MCF 10A (cell line): ENCODE results near the gene SEMA5A. TPM values are rescaled to one million over a fixed set of nuclear protein-coding genes. Genes with fewer than 3 reads are reported as not detected.
A peak's percentile ranks its signal among the peaks of the same experiment; 100 is the strongest.
"Not testable (repeated sequence)": the region's sequence is repeated elsewhere in the genome, so short reads cannot be mapped to it uniquely, and the experiment has no call there.

Experiments used
- BruUV-seq: library from RNA; stranded (reverse); fragments of 400-500 nt; replicated peaks from 2 replicates; lab custom pipeline; 2021; lab: Mats Ljungman, UMichigan
- CTCF ChIA-PET: fragments of 300-600 bp; sonication (Branson Sonifier 250); formaldehyde crosslinking; extraction: SDS; loops from one replicate; lab custom pipeline; 2021; ENCODE audit warnings: antibody characterized with exemption, inconsistent platforms; lab: Yijun Ruan, JAX
- POLR2A ChIA-PET: fragments of 300-600, 350-650 bp; sonication (Branson Sonifier 250); formaldehyde crosslinking; extraction: SDS; loops from one replicate; lab custom pipeline; 2020; ENCODE audit warnings: antibody characterized with exemption, inconsistent platforms; lab: Yijun Ruan, JAX
- DNase-seq: peaks from one replicate; pipeline ENCODE4 v3.0.0-alpha.2; 2018; ENCODE audit not compliant: unreplicated experiment
- H3K27ac Mint-ChIP-seq: one replicate; pipeline ENCODE4 v1.8.0; 2022; ENCODE audit warnings: mild to moderate bottlenecking, low read depth, mixed read lengths; ENCODE audit not compliant: unreplicated experiment
- H3K27me3 Mint-ChIP-seq: one replicate; pipeline ENCODE4 v1.8.0; 2022; ENCODE audit warnings: mixed read lengths; ENCODE audit not compliant: insufficient read depth, unreplicated experiment
- H3K36me3 Mint-ChIP-seq: one replicate; pipeline ENCODE4 v1.8.0; 2022; ENCODE audit warnings: mild to moderate bottlenecking, moderate library complexity, mixed read lengths; ENCODE audit not compliant: insufficient read depth, unreplicated experiment
- H3K4me1 Mint-ChIP-seq: one replicate; pipeline ENCODE4 v1.8.0; 2022; ENCODE audit warnings: mixed read lengths; ENCODE audit not compliant: insufficient read depth, unreplicated experiment
- H3K4me3 Mint-ChIP-seq: one replicate; pipeline ENCODE4 v1.8.0; 2022; ENCODE audit warnings: mild to moderate bottlenecking, moderate library complexity, mixed read lengths; ENCODE audit not compliant: unreplicated experiment
- H3K9me3 Mint-ChIP-seq: one replicate; pipeline ENCODE4 v1.8.0; 2022; ENCODE audit warnings: mixed read lengths; ENCODE audit not compliant: unreplicated experiment
- intact Hi-C: fragments of 100-400 bp; cut with micrococcal nuclease; formaldehyde crosslinking; loops from 2 replicates; pipeline ENCODE4 v1.14.1; 2022
- total RNA-seq: library from RNA; stranded (reverse); gene quantifications from 2 replicates; pipeline ENCODE4 v1.2.3, GENCODE V29; 2022
- TF ChIP-seq, protein P1 (sequence below): fragments of 200-600 bp; IDR thresholded peaks from one replicate; pipeline ENCODE4 v1.8.0; 2022; ENCODE audit warnings: antibody characterized with exemption, mild to moderate bottlenecking; ENCODE audit not compliant: unreplicated experiment

Gene SEMA5A
- total RNA-seq, 1 experiment from 2014 or later = 1.2 TPM

DNA sequence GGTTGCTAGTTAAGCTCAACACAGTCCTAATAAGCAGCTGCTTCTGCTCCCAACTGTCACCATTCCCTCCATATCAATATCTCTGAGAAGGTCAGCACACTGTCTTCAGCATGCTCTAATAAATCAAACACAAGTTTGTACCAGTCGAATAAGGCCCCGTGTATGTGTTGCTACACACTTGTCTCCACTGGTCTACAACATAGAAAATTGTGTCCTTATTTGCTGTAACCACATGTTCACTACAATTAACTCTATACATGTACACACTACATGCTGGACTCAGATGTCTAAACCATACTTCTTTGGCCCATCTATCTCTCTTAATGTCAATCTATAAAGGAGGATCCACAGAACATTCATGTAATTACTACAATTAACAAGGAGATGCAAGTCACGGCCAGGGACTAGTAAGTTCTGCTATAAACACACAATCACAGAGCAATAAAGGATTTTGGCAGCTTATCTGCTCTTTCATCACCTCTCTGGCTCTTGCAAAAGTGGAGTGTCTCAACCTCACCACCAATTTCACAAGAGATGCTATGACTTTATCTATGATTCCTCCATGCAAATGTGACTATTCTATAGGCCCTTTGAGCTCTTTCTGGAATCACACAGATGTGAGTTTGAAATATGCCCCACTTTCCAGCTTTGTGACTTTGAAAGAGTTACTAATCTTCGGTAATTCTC lies 143.9 kb downstream of the SEMA5A start:
- CTCF ChIA-PET = no interaction called here
- Mint-ChIP-seq H3K36me3 (no peaks in the 10 kb centered on the region), H3K4me1 (peaks cover 17% of the 10 kb centered on the region), H3K4me3 (no peak overlapping the region), H3K27ac (peak overlapping the region; percentile 64), H3K27me3 (no peaks in the 10 kb centered on the region), H3K9me3 (peaks cover 8% of the 10 kb centered on the region)
- POLR2A ChIA-PET = interaction anchor here (0.6 to 1.2 kb wide), 2 partner anchors 9 to 19 kb away, joined by 3 read pairs; no protein-coding TSS in a partner anchor
- no TSS peak for BruUV-seq
- TF ChIP-seq, protein P1, sequence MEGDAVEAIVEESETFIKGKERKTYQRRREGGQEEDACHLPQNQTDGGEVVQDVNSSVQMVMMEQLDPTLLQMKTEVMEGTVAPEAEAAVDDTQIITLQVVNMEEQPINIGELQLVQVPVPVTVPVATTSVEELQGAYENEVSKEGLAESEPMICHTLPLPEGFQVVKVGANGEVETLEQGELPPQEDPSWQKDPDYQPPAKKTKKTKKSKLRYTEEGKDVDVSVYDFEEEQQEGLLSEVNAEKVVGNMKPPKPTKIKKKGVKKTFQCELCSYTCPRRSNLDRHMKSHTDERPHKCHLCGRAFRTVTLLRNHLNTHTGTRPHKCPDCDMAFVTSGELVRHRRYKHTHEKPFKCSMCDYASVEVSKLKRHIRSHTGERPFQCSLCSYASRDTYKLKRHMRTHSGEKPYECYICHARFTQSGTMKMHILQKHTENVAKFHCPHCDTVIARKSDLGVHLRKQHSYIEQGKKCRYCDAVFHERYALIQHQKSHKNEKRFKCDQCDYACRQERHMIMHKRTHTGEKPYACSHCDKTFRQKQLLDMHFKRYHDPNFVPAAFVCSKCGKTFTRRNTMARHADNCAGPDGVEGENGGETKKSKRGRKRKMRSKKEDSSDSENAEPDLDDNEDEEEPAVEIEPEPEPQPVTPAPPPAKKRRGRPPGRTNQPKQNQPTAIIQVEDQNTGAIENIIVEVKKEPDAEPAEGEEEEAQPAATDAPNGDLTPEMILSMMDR = no peak
- intact Hi-C loops = no loop called here
- DNase-seq = peak; percentile 89

DNA sequence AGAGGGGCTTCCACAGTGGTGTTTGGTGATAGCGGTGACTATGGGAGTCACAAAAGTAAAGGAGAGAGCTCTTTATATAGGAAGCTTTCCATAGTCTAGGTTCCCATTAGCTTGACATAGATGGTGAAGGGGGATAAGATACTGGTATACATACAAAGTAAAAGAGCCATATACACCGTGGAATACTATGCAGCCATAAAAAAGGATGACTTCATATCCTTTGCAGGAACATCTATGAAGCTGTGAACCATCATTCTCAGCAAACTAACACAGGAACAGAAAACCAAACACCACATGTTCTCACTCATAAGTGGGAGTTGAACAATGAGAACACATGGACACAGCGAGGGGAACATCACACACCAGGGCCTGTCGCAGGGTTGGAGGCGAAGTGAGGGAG lies 146.1 kb downstream of the SEMA5A start:
- BruUV-seq, H3K9me3 Mint-ChIP-seq, POLR2A ChIA-PET, H3K4me3 Mint-ChIP-seq, H3K27ac Mint-ChIP-seq, DNase-seq, H3K36me3 Mint-ChIP-seq, H3K27me3 Mint-ChIP-seq, intact Hi-C loops: not testable (repeated sequence)
- peaks cover 17% of the 10 kb centered on the region for H3K4me1 Mint-ChIP-seq
- CTCF ChIA-PET = interaction anchor here (1.3 kb wide), 1 partner anchor 12 kb away, joined by 3 read pairs; no protein-coding TSS in a partner anchor

DNA sequence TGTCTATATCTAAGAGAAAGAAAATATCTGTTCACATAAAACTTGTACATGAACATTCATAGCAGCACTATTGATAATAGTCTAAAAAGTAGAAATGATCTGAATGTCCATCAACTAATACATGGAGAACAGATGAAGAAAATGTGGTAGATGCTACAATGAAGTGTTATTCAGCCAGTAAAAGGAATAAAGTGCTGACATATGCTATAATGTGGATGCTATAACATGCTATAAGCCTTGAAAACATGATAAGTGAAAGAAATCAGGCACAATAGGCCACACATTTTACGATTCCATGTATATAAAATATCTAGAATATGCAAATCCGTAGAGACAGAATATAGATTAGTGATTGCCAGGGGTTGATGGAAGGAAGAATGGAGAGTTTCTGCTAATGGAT lies 146.8 kb downstream of the SEMA5A start:
- H3K27me3 Mint-ChIP-seq = no peaks in the 10 kb centered on the region
- ChIA-PET CTCF (interaction anchor here (0.6 to 1.3 kb wide), 2 partner anchors 12 to 101 kb away, joined by 3 read pairs; no protein-coding TSS in a partner anchor), POLR2A (no interaction called here)
- no peak for DNase-seq
- BruUV-seq = no TSS peak
- no peak overlapping the region for H3K27ac Mint-ChIP-seq
- TF ChIP-seq, protein P1 = no peak
- H3K9me3 Mint-ChIP-seq = peaks cover 8% of the 10 kb centered on the region
- peaks cover 17% of the 10 kb centered on the region for H3K4me1 Mint-ChIP-seq
- H3K4me3 Mint-ChIP-seq = no peak overlapping the region
- no peaks in the 10 kb centered on the region for H3K36me3 Mint-ChIP-seq
- intact Hi-C loops = no loop called here

DNA sequence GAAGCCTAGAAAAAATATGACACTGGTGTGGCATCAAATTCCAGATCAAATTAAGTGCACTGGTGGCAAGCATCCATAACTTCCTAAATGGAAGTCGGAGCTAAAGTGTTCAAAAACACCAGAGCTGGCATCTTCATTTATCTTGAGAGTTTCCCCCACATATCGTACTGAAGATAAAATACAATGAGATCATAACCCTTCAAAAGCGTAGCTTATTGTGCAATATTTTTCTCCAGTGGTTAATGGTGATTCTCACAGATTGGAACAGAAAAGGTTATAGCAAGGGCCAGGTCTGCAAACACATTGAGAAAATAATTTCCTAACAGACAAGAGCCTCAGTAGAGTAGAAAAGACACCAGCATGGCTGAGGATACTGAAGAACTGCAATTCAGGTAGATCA lies 147.6 kb downstream of the SEMA5A start:
- intact Hi-C loops = no loop called here
- peaks cover 17% of the 10 kb centered on the region for H3K4me1 Mint-ChIP-seq
- ChIA-PET POLR2A (interaction anchor here (0.7 to 1.0 kb wide), 2 partner anchors 10 to 11 kb away, joined by 3 read pairs; no protein-coding TSS in a partner anchor), CTCF (interaction anchor here (0.6 to 0.8 kb wide), 2 partner anchors 11 to 13 kb away, joined by 5 to 6 read pairs; no protein-coding TSS in a partner anchor)
- no peaks in the 10 kb centered on the region for H3K36me3 Mint-ChIP-seq
- TF ChIP-seq, protein P1 = no peak
- no peak overlapping the region for H3K27ac Mint-ChIP-seq
- BruUV-seq = no TSS peak
- peaks cover 7% of the 10 kb centered on the region for H3K9me3 Mint-ChIP-seq
- H3K4me3 Mint-ChIP-seq = no peak overlapping the region
- no peak for DNase-seq
- no peaks in the 10 kb centered on the region for H3K27me3 Mint-ChIP-seq
